Adrenal gland (tissue), 12 donors: ENCODE measurements around the gene TRAK1. TPM values are rescaled to one million over a fixed set of nuclear protein-coding genes. Genes with fewer than 3 reads are reported as not detected.

ENCODE experiments used
- DNase-seq, 7 donors: peaks; one replicate each; pipeline ENCODE4 v3.0.0-alpha.2; 2019 to 2020
- H3K27ac ChIP-seq, 5 donors: fragments of 200-600 bp; sonication (generic) in 4 of 5; 1 replicate in 3 of 5; 2 replicates in 2 of 5; pipeline versions ENCODE4 v1.5.1 to v1.8.0; 2016 to 2020; ENCODE audit warnings: mild to moderate bottlenecking in 1 of 5
- H3K27me3 ChIP-seq: fragments of 200-600 bp; 2 replicates; pipeline ENCODE4 v1.8.0; 2021
- H3K36me3 ChIP-seq, 2 donors: fragments of 200-600 bp; replicated peaks in 1 of 2; 1 replicate in 1 of 2; 2 replicates in 1 of 2; pipeline versions ENCODE4 v1.5.1 to v1.8.0; 2018 to 2022
- H3K4me1 ChIP-seq, 2 donors: fragments of 200-600 bp; replicated peaks in 1 of 2; 1 replicate in 1 of 2; 2 replicates in 1 of 2; pipeline versions ENCODE4 v1.5.1 to v1.8.0; 2018 to 2021
- H3K4me3 ChIP-seq, 4 donors: fragments of 200-600 bp; sonication (generic) in 3 of 4; one replicate each; pipeline ENCODE4 v1.5.1; 2016 to 2018
- H3K9me3 ChIP-seq, 3 donors: fragments of 200-600 bp; sonication (generic) in 1 of 3; replicated peaks in 1 of 3; 1 replicate in 2 of 3; 2 replicates in 1 of 3; pipeline versions ENCODE4 v1.5.1 to v1.8.0; 2016 to 2021
- CTCF ChIP-seq, 6 experiments: fragments of 450-650 bp in 4 of 6; fragments of 200-600 bp in 2 of 6; sonication (generic) in 1 of 6; IDR thresholded peaks; 1 replicate in 5 of 6; 2 replicates in 1 of 6; pipeline versions ENCODE4 v1.5.1 to v1.8.0; 2016 to 2021; ENCODE audit warnings: antibody characterized with exemption in 6 of 6, mild to moderate bottlenecking in 2 of 6, moderate library complexity in 1 of 6
- POLR2A ChIP-seq, 2 donors: fragments of 450-650 bp; IDR thresholded peaks; one replicate each; pipeline ENCODE4 v1.6.1; 2017; ENCODE audit warnings: antibody characterized with exemption in 2 of 2, mild to moderate bottlenecking in 2 of 2, moderate library complexity in 1 of 2
- WGBS, 4 donors: extraction: QIAGEN DNeasy Blood & Tissue Kit in 2 of 4; methylation state at CpG; one replicate each; pipeline versions ENCODE4 v1.1.5 to v1.1.7; 2013 to 2017; 5-methylcytosine and 5-hydroxymethylcytosine counted together
- intact Hi-C, 2 donors: fragments of 100-400 bp; cut with DNase I; formaldehyde crosslinking; loops; one replicate each; pipeline versions ENCODE4 v1.14.1 to v1.15.0; 2022 to 2023
- polyA plus RNA-seq, 3 donors: library from polyadenylated mRNA; stranded (reverse); fragments of 200-250 nt in 2 of 3; fragments of 350-450 nt in 1 of 3; fragmentation: Illumina TruSeq in 1 of 3; extraction: RNeasy Lipid Tissue Mini Kit (QIAGEN cat#74804) in 1 of 3; gene quantifications; one replicate each; pipeline ENCODE4 v1.2.3, GENCODE V29; 2013 to 2014
- total RNA-seq, 9 donors: library from RNA; depleted of rRNA in 4 of 9; stranded (reverse); fragments of >200 nt in 4 of 9; fragments of 120-200 nt in 1 of 9; fragmentation: NEBNext Ultra II Directional in 1 of 9; extraction: Animal tissue kit (Norgen Biotek cat#: 25700) in 1 of 9; gene quantifications; one replicate each; pipeline versions ENCODE4 v1.1.0 to v1.2.4, GENCODE V29; 2013 to 2023
- donor health status: healthy with polysubstance abuse.
- donor health status: Bipolar disorder and iron deficiency.
- donor health status: DM: yes; HTN: yes; CAD: no.
- donor health status: DM: no; HTN: no; CAD: no.
- donor health status: DM: no; HTN: no; CAD: no.
- donor health status: DM: yes; HTN: yes; CAD: no.

The TRAK1 gene
- total and polyA plus RNA-seq, 12 donors, result 13.1 to 38.1 (median 26.4) TPM

GRCh38 chr3:42198709-42199108, 107.6 kb downstream of the TRAK1 start:
- no peak for TF ChIP-seq POLR2A (IDR thresholded peaks at IDR 0.05)
- TF ChIP-seq CTCF (IDR thresholded peaks at IDR 0.05), result no peak
- no peaks in the 10 kb centered on the region for H3K27me3 ChIP-seq
- no peak for DNase-seq
- 77 to 94% (median 91%) methylated on average over 3 of the region's 3 CpGs for WGBS, 4 donors
- no peak overlapping the region for H3K27ac ChIP-seq
- H3K36me3 ChIP-seq, result peaks cover 0 to 86% of the 10 kb centered on the region in 2 donors
- H3K4me3 ChIP-seq, result no peak overlapping the region
- intact Hi-C loops, result loop anchor here in 1 of 2 donors (10.0 kb wide), 1 partner anchor 304 kb away; no protein-coding TSS in a partner anchor
- H3K9me3 ChIP-seq, result no peaks in the 10 kb centered on the region
- H3K4me1 ChIP-seq, result no peaks in the 10 kb centered on the region

GRCh38 chr3:42202217-42202865, 111.2 kb downstream of the TRAK1 start:
- H3K4me3 ChIP-seq, result no peak overlapping the region
- no peaks in the 10 kb centered on the region for H3K4me1 ChIP-seq
- intact Hi-C loops, result no loop called here
- H3K36me3 ChIP-seq, result peaks cover 0 to 70% of the 10 kb centered on the region in 2 donors
- no peak overlapping the region for H3K27ac ChIP-seq
- DNase-seq, result no peak
- WGBS, 4 donors, result 91 to 93% (median 92%) methylated on average over 29 to 35 of the region's 35 CpGs
- TF ChIP-seq POLR2A (IDR thresholded peaks at IDR 0.05), result no peak
- no peak for TF ChIP-seq CTCF (IDR thresholded peaks at IDR 0.05)
- H3K9me3 ChIP-seq, result no peaks in the 10 kb centered on the region
- no peaks in the 10 kb centered on the region for H3K27me3 ChIP-seq

GRCh38 chr3:42204867-42205599, 113.9 kb downstream of the TRAK1 start:
- WGBS, 4 donors, result 97 to 100% (median 98%) methylated on average over 2 of the region's 2 CpGs
- Histone ChIP-seq H3K4me1 (no peaks in the 10 kb centered on the region), H3K27ac (no peak overlapping the region), H3K36me3 (peaks cover 0 to 43% of the 10 kb centered on the region in 2 donors), H3K9me3 (no peaks in the 10 kb centered on the region), H3K4me3 (no peak overlapping the region), H3K27me3 (no peaks in the 10 kb centered on the region)
- no peak for DNase-seq
- intact Hi-C loops, result no loop called here
- TF ChIP-seq POLR2A (IDR thresholded peaks at IDR 0.05) (no peak), CTCF (IDR thresholded peaks at IDR 0.05) (no peak)

GRCh38 chr3:42205800-42206514, 114.8 kb downstream of the TRAK1 start:
- H3K36me3 ChIP-seq, result peaks cover 0 to 33% of the 10 kb centered on the region in 2 donors
- no peak for DNase-seq

More at GRCh38 chr3:42205800-42206514, 114.8 kb downstream of the TRAK1 start:
- TF ChIP-seq CTCF (IDR thresholded peaks at IDR 0.05) (no peak), POLR2A (IDR thresholded peaks at IDR 0.05) (no peak)
- intact Hi-C loops, result no loop called here
- Histone ChIP-seq H3K9me3 (no peaks in the 10 kb centered on the region), H3K27me3 (no peaks in the 10 kb centered on the region), H3K27ac (no peak overlapping the region), H3K4me3 (no peak overlapping the region), H3K4me1 (no peaks in the 10 kb centered on the region)
- WGBS, 4 donors, result 95 to 98% (median 97%) methylated on average over 4 of the region's 4 CpGs
